Lung (tissue), 12 donors: ENCODE measurements around the gene ACTG1. TPM values are rescaled to one million over a fixed set of nuclear protein-coding genes. Genes with fewer than 3 reads are reported as not detected.

Experiments used
- ATAC-seq: fragments of 200-7000 bp; cut with Tn5 transposase; one replicate; pipeline ENCODE4 v1.9.1; 2020; ENCODE audit warnings: moderate number of reproducible peaks; ENCODE audit not compliant: insufficient read depth, low FRiP score
- DNase-seq, 3 donors: peaks; one replicate each; pipeline ENCODE4 v3.0.0-alpha.2; 2013 to 2017
- H3K27ac ChIP-seq, 2 donors: one replicate each; pipeline ENCODE4 v1.5.1; 2013; ENCODE audit warnings: mild to moderate bottlenecking in 2 of 2, moderate library complexity in 2 of 2, control low read depth in 1 of 2, inconsistent platforms in 1 of 2, low read depth in 1 of 2, low read length in 1 of 2
- H3K27me3 ChIP-seq, 3 donors: one replicate each; pipeline ENCODE4 v1.5.1; 2013; ENCODE audit warnings: low read length in 2 of 3; ENCODE audit not compliant: control insufficient read depth in 3 of 3, insufficient read depth in 3 of 3
- H3K36me3 ChIP-seq, 4 donors: one replicate each; pipeline ENCODE4 v1.5.1; 2013; ENCODE audit warnings: low read length in 4 of 4, mild to moderate bottlenecking in 1 of 4, moderate library complexity in 1 of 4; ENCODE audit not compliant: control insufficient read depth in 4 of 4, insufficient read depth in 4 of 4
- H3K4me1 ChIP-seq, 5 donors: one replicate each; pipeline ENCODE4 v1.5.1; 2013; ENCODE audit warnings: low read length in 5 of 5, mild to moderate bottlenecking in 2 of 5, moderate library complexity in 1 of 5; ENCODE audit not compliant: control insufficient read depth in 5 of 5, insufficient read depth in 5 of 5
- H3K4me3 ChIP-seq: one replicate; pipeline ENCODE4 v1.5.1; 2013; ENCODE audit warnings: mild to moderate bottlenecking, control low read depth, moderate library complexity
- H3K9ac ChIP-seq, 2 donors: one replicate each; pipeline ENCODE4 v1.5.1; 2013; ENCODE audit warnings: low read length in 2 of 2, control low read depth in 1 of 2; ENCODE audit not compliant: insufficient read depth in 1 of 2
- H3K9me3 ChIP-seq, 4 donors: one replicate each; pipeline ENCODE4 v1.5.1; 2013; ENCODE audit warnings: low read length in 3 of 4, mild to moderate bottlenecking in 1 of 4, moderate library complexity in 1 of 4; ENCODE audit not compliant: control insufficient read depth in 4 of 4, insufficient read depth in 3 of 4
- WGBS, 2 donors: extraction: QIAGEN DNeasy Blood & Tissue Kit; methylation state at CpG; one replicate each; pipeline ENCODE4 v1.1.7; 2013; 5-methylcytosine and 5-hydroxymethylcytosine counted together
- polyA plus RNA-seq, 2 donors: library from polyadenylated mRNA; stranded (reverse); fragments of 200-250 nt; gene quantifications; one replicate each; pipeline ENCODE4 v1.2.1, GENCODE V29; 2013
- total RNA-seq, 2 donors: library from RNA; depleted of rRNA in 1 of 2; stranded (reverse); fragments of >200 nt in 1 of 2; gene quantifications; one replicate each; pipeline ENCODE4 v1.2.1, GENCODE V29; 2014 to 2021
- TF ChIP-seq, protein P1 (sequence below): IDR thresholded peaks from 2 replicates; pipeline ENCODE4 v1.5.1; 2012; ENCODE audit warnings: mild to moderate bottlenecking; ENCODE audit errors: control extremely low read depth, extremely low read depth
- donor health status: control.
- donor health status: control.
- donor health status: Bipolar disorder and iron deficiency.
- donor health status: healthy.
- donor health status: DM: yes; HTN: yes; CAD: no.

Gene ACTG1
- total and polyA plus RNA-seq, 4 donors = 1,461 to 4,301 (median 3,063) TPM

DNA sequence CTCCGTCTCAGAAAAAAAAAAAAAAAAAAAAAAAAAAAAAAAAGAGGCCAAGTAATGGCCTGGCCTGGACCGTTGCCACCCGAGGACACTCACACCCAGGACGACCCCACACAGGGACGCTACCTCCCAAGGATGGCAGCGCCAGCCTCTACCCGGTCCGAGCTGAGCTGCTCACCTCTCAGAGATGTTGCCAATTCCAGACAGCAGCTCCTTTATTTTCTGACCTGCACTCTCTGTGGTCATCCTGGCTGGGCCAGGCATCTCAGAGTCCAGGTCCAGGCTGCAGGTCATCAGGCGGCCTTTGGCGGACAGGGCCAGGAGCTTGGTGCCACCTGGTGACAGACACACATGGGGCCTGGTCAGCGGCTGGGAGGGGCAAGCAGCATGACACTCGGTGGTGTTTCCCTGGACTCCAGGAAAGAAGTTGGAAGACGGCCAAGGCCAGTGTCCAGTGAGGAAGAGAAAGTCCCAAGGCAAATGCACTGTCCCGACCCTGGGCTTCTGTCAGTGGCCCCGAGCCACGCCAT, 36.5 kb upstream of the ACTG1 start:
- no peaks in the 10 kb centered on the region for H3K27me3 ChIP-seq

DNA sequence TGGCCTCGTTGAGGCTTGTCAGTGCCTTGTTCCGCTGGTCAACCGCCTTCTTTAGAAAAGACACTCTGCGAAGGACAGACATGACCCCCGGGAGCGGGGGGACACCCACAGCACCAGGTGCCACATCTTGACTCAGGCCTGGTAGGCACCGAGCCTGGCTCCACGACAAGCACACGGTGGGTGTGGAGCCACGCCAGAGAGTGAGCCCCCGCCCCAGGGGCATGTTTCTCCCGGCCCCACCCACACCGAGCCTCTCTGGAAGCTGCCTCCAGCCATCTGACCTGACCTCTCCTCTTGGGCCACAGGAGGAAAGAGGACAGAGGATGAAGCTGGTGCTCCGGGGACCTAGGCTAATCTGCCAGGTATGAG, 35.0 kb upstream of the ACTG1 start:
- ATAC-seq (no peak), DNase-seq (no peak)
- Histone ChIP-seq H3K4me3 (no peak overlapping the region), H3K4me1 (peaks cover 0 to 9% (median 5%) of the 10 kb centered on the region in 5 donors), H3K9ac (no peak overlapping the region), H3K9me3 (peaks cover 0 to 3% (median 0%) of the 10 kb centered on the region in 4 donors), H3K27me3 (no peaks in the 10 kb centered on the region), H3K36me3 (peaks cover 5 to 68% (median 22%) of the 10 kb centered on the region in 4 donors), H3K27ac (no peak overlapping the region)
- 87 to 93% methylated on average over 14 of the region's 14 CpGs for WGBS, 2 donors
- TF ChIP-seq, protein P1, sequence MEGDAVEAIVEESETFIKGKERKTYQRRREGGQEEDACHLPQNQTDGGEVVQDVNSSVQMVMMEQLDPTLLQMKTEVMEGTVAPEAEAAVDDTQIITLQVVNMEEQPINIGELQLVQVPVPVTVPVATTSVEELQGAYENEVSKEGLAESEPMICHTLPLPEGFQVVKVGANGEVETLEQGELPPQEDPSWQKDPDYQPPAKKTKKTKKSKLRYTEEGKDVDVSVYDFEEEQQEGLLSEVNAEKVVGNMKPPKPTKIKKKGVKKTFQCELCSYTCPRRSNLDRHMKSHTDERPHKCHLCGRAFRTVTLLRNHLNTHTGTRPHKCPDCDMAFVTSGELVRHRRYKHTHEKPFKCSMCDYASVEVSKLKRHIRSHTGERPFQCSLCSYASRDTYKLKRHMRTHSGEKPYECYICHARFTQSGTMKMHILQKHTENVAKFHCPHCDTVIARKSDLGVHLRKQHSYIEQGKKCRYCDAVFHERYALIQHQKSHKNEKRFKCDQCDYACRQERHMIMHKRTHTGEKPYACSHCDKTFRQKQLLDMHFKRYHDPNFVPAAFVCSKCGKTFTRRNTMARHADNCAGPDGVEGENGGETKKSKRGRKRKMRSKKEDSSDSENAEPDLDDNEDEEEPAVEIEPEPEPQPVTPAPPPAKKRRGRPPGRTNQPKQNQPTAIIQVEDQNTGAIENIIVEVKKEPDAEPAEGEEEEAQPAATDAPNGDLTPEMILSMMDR = no peak

More for the DNA sequence above, 36.5 kb upstream of the ACTG1 start:
- TF ChIP-seq, protein P1 = no peak
- DNase-seq (no peak), ATAC-seq (no peak)
- Histone ChIP-seq H3K36me3 (peaks cover 0 to 53% (median 21%) of the 10 kb centered on the region in 4 donors), H3K9ac (no peak overlapping the region), H3K4me1 (peaks cover 0 to 21% (median 5%) of the 10 kb centered on the region in 5 donors), H3K4me3 (no peak overlapping the region), H3K9me3 (no peaks in the 10 kb centered on the region), H3K27ac (no peak overlapping the region)
- WGBS, 2 donors = 88 to 90% methylated on average over 15 to 16 of the region's 16 CpGs

DNA sequence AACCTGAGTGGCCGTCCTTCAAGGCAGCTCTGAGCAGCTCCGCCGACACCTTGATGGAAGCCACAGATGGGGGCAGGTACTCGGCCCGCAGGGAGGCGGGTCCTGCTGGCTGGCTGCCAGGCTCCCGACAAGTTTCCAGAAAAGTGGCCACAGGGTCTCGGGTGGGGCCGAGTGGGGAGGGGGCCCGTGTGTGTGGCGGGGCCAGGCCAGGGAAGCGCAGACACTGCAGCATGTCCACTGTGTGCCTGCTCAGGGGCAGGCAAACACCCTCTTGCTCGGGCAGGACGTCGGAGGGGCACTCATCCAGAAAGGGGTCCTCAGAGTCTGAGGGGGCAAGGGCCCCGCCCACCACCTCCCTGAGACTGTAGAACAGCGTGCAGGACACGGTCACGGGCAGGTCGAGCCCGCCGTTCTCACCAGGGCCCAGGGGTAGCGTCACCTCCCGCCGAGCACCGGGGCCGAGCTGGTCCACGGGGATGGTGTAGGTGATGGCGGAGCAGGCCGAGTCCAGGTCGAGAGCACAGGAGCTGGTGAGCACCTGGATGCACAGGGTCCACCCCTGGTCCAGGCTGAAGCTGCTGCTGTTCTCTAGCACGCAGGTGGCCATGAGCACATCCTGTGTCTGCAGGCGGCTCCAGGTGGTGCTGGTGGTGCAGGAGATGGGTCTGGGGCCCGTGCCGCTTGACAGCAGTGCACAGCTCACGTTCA, 34.5 kb upstream of the ACTG1 start:
- Histone ChIP-seq H3K9me3 (peaks cover 0 to 3% (median 0%) of the 10 kb centered on the region in 4 donors), H3K4me1 (peaks cover 0 to 9% (median 5%) of the 10 kb centered on the region in 5 donors), H3K27ac (no peak overlapping the region), H3K4me3 (no peak overlapping the region), H3K9ac (no peak overlapping the region), H3K36me3 (peaks cover 8 to 71% (median 22%) of the 10 kb centered on the region in 4 donors), H3K27me3 (no peaks in the 10 kb centered on the region)
- DNase-seq = no peak
- ATAC-seq = no peak
- TF ChIP-seq, protein P1 = no peak
- WGBS, 2 donors = 88% methylated on average over 32 to 36 of the region's 36 CpGs
